CD8-positive, alpha-beta memory T cell (primary cell): Measurements from ENCODE around the gene DHPS. TPM values are rescaled to one million over a fixed set of nuclear protein-coding genes. Genes with fewer than 3 reads are reported as not detected.

Source experiments
- CTCF ChIA-PET: fragments of 350-600 bp; sonication (Branson Sonifier 250); formaldehyde crosslinking; loops from one replicate; lab custom pipeline; 2021; ENCODE audit warnings: antibody characterized with exemption; lab: Charles Lee
- POLR2A ChIA-PET: fragments of 350-600 bp; sonication (Branson Sonifier 250); formaldehyde crosslinking; loops from one replicate; lab custom pipeline; 2021; ENCODE audit warnings: antibody characterized with exemption; lab: Charles Lee
- DNase-seq, 5 donors: peaks; one replicate each; pipeline versions ENCODE4 v3.0.0 to v3.0.0-alpha.2; 2020 to 2022; ENCODE audit warnings: mixed read lengths in 1 of 5
- H3K27ac ChIP-seq: one replicate; pipeline ENCODE4 v1.7.0; 2013; ENCODE audit warnings: low read depth, mild to moderate bottlenecking, low read length, moderate library complexity
- H3K27me3 ChIP-seq: 2 replicates; pipeline ENCODE4 v1.7.0; 2013; ENCODE audit warnings: low read length, mild to moderate bottlenecking; ENCODE audit not compliant: insufficient read depth, poor library complexity, severe bottlenecking
- H3K36me3 ChIP-seq: 2 replicates; pipeline ENCODE4 v1.7.0; 2013; ENCODE audit warnings: mild to moderate bottlenecking, low read length, moderate library complexity; ENCODE audit not compliant: insufficient read depth
- H3K4me1 ChIP-seq: 2 replicates; pipeline ENCODE4 v1.7.0; 2013; ENCODE audit warnings: mild to moderate bottlenecking, low read length, moderate library complexity; ENCODE audit not compliant: insufficient read depth
- H3K4me3 ChIP-seq: 2 replicates; pipeline ENCODE4 v1.7.0; 2013; ENCODE audit warnings: mild to moderate bottlenecking, low read length
- H3K9me3 ChIP-seq: 2 replicates; pipeline ENCODE4 v1.7.0; 2013; ENCODE audit warnings: mild to moderate bottlenecking, low read length
- H3K27ac Mint-ChIP-seq, 8 donors: one replicate each; pipeline ENCODE4 v1.8.0; 2020 to 2021; ENCODE audit warnings: mixed read lengths in 8 of 8, mild to moderate bottlenecking in 6 of 8, inconsistent platforms in 3 of 8, moderate library complexity in 3 of 8
- H3K27me3 Mint-ChIP-seq, 2 donors: one replicate each; pipeline ENCODE4 v1.8.0; 2020 to 2021; ENCODE audit warnings: mixed read lengths in 2 of 2, mild to moderate bottlenecking in 1 of 2, moderate library complexity in 1 of 2
- H3K36me3 Mint-ChIP-seq, 3 donors: one replicate each; pipeline ENCODE4 v1.8.0; 2020 to 2021; ENCODE audit warnings: mixed read lengths in 3 of 3, inconsistent platforms in 1 of 3, mild to moderate bottlenecking in 1 of 3
- H3K4me1 Mint-ChIP-seq, 3 donors: one replicate each; pipeline ENCODE4 v1.8.0; 2020 to 2021; ENCODE audit warnings: mixed read lengths in 3 of 3, inconsistent platforms in 1 of 3, mild to moderate bottlenecking in 1 of 3
- H3K4me3 Mint-ChIP-seq, 7 donors: one replicate each; pipeline ENCODE4 v1.8.0; 2020 to 2021; ENCODE audit warnings: mixed read lengths in 7 of 7, mild to moderate bottlenecking in 6 of 7, moderate library complexity in 4 of 7, inconsistent platforms in 2 of 7
- H3K9me3 Mint-ChIP-seq, 5 donors: one replicate each; pipeline ENCODE4 v1.8.0; 2020 to 2022; ENCODE audit warnings: mixed read lengths in 5 of 5, mild to moderate bottlenecking in 3 of 5, moderate library complexity in 2 of 5, inconsistent platforms in 1 of 5
- polyA plus RNA-seq: library from polyadenylated mRNA; unstranded; fragments of 300-500 nt; fragmentation: Illumina TruSeq; gene quantifications from one replicate; pipeline ENCODE4 v1.2.3, GENCODE V29; 2021
- total RNA-seq, 2 experiments: library from RNA; stranded (reverse); gene quantifications; one replicate each; pipeline ENCODE4 v1.2.3, GENCODE V29; 2021

DHPS gene
- total and polyA plus RNA-seq, 3 experiments from 2014 or later, result 91.8 to 116 (median 113) TPM

GRCh38 chr19:12672744-12673143, 8.9 kb downstream of the DHPS start:
- no peaks in the 10 kb centered on the region for H3K9me3 Mint-ChIP-seq
- H3K27me3 Mint-ChIP-seq, result no peaks in the 10 kb centered on the region
- POLR2A ChIA-PET, result interaction anchor here (0.9 kb wide), 1 partner anchor 12 kb away, joined by 3 read pairs; no protein-coding TSS in a partner anchor
- peaks cover 4 to 68% (median 11%) of the 10 kb centered on the region in 3 donors for H3K36me3 Mint-ChIP-seq
- DNase-seq, result no peak
- no peak overlapping the region for H3K4me3 Mint-ChIP-seq
- H3K27ac ChIP-seq, result no peak overlapping the region
- no peaks in the 10 kb centered on the region for H3K27me3 ChIP-seq
- peaks cover 30% of the 10 kb centered on the region for H3K4me1 ChIP-seq
- H3K36me3 ChIP-seq, result peaks cover 34% of the 10 kb centered on the region
- H3K4me3 ChIP-seq, result no peak overlapping the region
- no peaks in the 10 kb centered on the region for H3K9me3 ChIP-seq
- H3K4me1 Mint-ChIP-seq, result peaks cover 37 to 49% (median 38%) of the 10 kb centered on the region in 3 donors
- CTCF ChIA-PET, result interaction anchor here (0.6 to 4.3 kb wide), 12 partner anchors 8 to 109 kb away, joined by 3 to 19 read pairs (median 5); partner anchors contain the start of genes DHPS and GET3
- H3K27ac Mint-ChIP-seq, result peak overlapping the region in 2 of 8 donors; percentile 51 to 58

GRCh38 chr19:12670159-12670928, 11.3 kb downstream of the DHPS start:
- no peaks in the 10 kb centered on the region for H3K9me3 Mint-ChIP-seq
- peak overlapping the region; percentile 87 to 99 (median 95) for H3K4me3 Mint-ChIP-seq
- H3K4me1 Mint-ChIP-seq, result peaks cover 45 to 56% (median 46%) of the 10 kb centered on the region in 3 donors
- H3K27me3 Mint-ChIP-seq, result no peaks in the 10 kb centered on the region
- no peaks in the 10 kb centered on the region for H3K9me3 ChIP-seq
- H3K4me3 ChIP-seq, result peak overlapping the region; percentile 71
- peak overlapping the region; percentile 86 for H3K27ac ChIP-seq
- peaks cover 34% of the 10 kb centered on the region for H3K4me1 ChIP-seq
- peaks cover 12% of the 10 kb centered on the region for H3K36me3 ChIP-seq
- peak overlapping the region; percentile 42 to 100 (median 100) for H3K27ac Mint-ChIP-seq
- no peak for DNase-seq
- ChIA-PET POLR2A (interaction anchor here (0.9 to 2.2 kb wide), 4 partner anchors 26 to 136 kb away, joined by 3 to 12 read pairs (median 4); partner anchors contain the start of genes FBXW9, RNASEH2A, ZNF490 and ZNF791), CTCF (interaction anchor here (0.7 to 4.3 kb wide), 8 partner anchors 11 to 110 kb away, joined by 3 to 19 read pairs (median 6); partner anchors contain the start of gene DHPS)
- no peaks in the 10 kb centered on the region for H3K27me3 ChIP-seq
- peaks cover 4 to 54% (median 6%) of the 10 kb centered on the region in 3 donors for H3K36me3 Mint-ChIP-seq

- Histone ChIP-seq H3K27me3 (no peaks in the 10 kb centered on the region), H3K36me3 (peaks cover 9% of the 10 kb centered on the region), H3K27ac (peak overlapping the region; percentile 86), H3K4me3 (peak overlapping the region; percentile 71), H3K9me3 (no peaks in the 10 kb centered on the region), H3K4me1 (peaks cover 42% of the 10 kb centered on the region)
- ChIA-PET CTCF (interaction anchor here (0.6 to 2.5 kb wide), 8 partner anchors 9 to 127 kb away, joined by 3 to 8 read pairs (median 3); partner anchors contain the start of gene DHPS), POLR2A (interaction anchor here (0.5 to 2.2 kb wide), 12 partner anchors 12 to 1089 kb away, joined by 3 to 12 read pairs (median 3); partner anchors contain the start of genes DHPS, FBXW9, GCDH and JUNB)
- peak overlapping the region; percentile 87 to 99 (median 95) for H3K4me3 Mint-ChIP-seq
- H3K27me3 Mint-ChIP-seq, result no peaks in the 10 kb centered on the region
- H3K36me3 Mint-ChIP-seq, result peaks cover 4 to 55% (median 5%) of the 10 kb centered on the region in 3 donors
- DNase-seq, result peak; percentile 63 to 84 (median 74)
- peaks cover 50 to 64% (median 52%) of the 10 kb centered on the region in 3 donors for H3K4me1 Mint-ChIP-seq
- peak overlapping the region; percentile 99 to 100 (median 100) for H3K27ac Mint-ChIP-seq
- no peaks in the 10 kb centered on the region for H3K9me3 Mint-ChIP-seq
Measured at GRCh38 chr19:12669270-12670158, 12.2 kb downstream of the DHPS start.

GRCh38 chr19:12668932-12669269, 12.8 kb downstream of the DHPS start:
- Histone ChIP-seq H3K9me3 (no peaks in the 10 kb centered on the region), H3K4me1 (peaks cover 43% of the 10 kb centered on the region), H3K36me3 (peaks cover 3% of the 10 kb centered on the region), H3K27me3 (no peaks in the 10 kb centered on the region), H3K27ac (peak overlapping the region; percentile 86), H3K4me3 (peak overlapping the region; percentile 71)
- Mint-ChIP-seq H3K9me3 (no peaks in the 10 kb centered on the region), H3K27ac (peak overlapping the region; percentile 99 to 100 (median 100)), H3K4me1 (peaks cover 48 to 64% (median 52%) of the 10 kb centered on the region in 3 donors), H3K27me3 (no peaks in the 10 kb centered on the region), H3K4me3 (peak overlapping the region; percentile 87 to 99 (median 95)), H3K36me3 (peaks cover 2 to 54% (median 4%) of the 10 kb centered on the region in 3 donors)
- ChIA-PET POLR2A (interaction anchor here (0.5 to 2.2 kb wide), 10 partner anchors 13 to 1904 kb away, joined by 3 to 12 read pairs (median 3); partner anchors contain the start of genes DHPS, GCDH, RNASEH2A and TRIR), CTCF (interaction anchor here (0.6 to 2.5 kb wide), 8 partner anchors 10 to 179 kb away, joined by 3 to 8 read pairs (median 3); partner anchors contain the start of gene DHPS)
- DNase-seq, result peak; percentile 64 to 82 (median 68)

- no peak for DNase-seq
- Mint-ChIP-seq H3K36me3 (peaks cover 2 to 54% (median 4%) of the 10 kb centered on the region in 3 donors), H3K27ac (peak overlapping the region; percentile 99 to 100 (median 100)), H3K9me3 (no peaks in the 10 kb centered on the region), H3K4me1 (peaks cover 48 to 64% (median 52%) of the 10 kb centered on the region in 3 donors), H3K27me3 (no peaks in the 10 kb centered on the region), H3K4me3 (peak overlapping the region; percentile 87 to 99 (median 95))
- H3K36me3 ChIP-seq, result no peaks in the 10 kb centered on the region
- H3K27ac ChIP-seq, result peak overlapping the region; percentile 86
- peaks cover 43% of the 10 kb centered on the region for H3K4me1 ChIP-seq
- peak overlapping the region; percentile 71 for H3K4me3 ChIP-seq
- POLR2A ChIA-PET, result interaction anchor here (0.5 to 2.2 kb wide), 4 partner anchors 54 to 1903 kb away, joined by 3 to 12 read pairs (median 3); partner anchors contain the start of genes TRIR, ZNF490 and ZNF791
- H3K27me3 ChIP-seq, result no peaks in the 10 kb centered on the region
- CTCF ChIA-PET, result interaction anchor here (0.9 to 5.7 kb wide), 6 partner anchors 10 to 179 kb away, joined by 3 to 32 read pairs (median 3); partner anchors contain the start of gene DHPS
- H3K9me3 ChIP-seq, result no peaks in the 10 kb centered on the region
Measured at GRCh38 chr19:12668346-12668745, 13.3 kb downstream of the DHPS start.

GRCh38 chr19:12667731-12668302, 13.9 kb downstream of the DHPS start:
- Mint-ChIP-seq H3K4me1 (peaks cover 48 to 64% (median 52%) of the 10 kb centered on the region in 3 donors), H3K9me3 (no peaks in the 10 kb centered on the region), H3K27ac (peak overlapping the region; percentile 47 to 100 (median 100)), H3K36me3 (peaks cover 4 to 58% (median 5%) of the 10 kb centered on the region in 3 donors), H3K27me3 (no peaks in the 10 kb centered on the region), H3K4me3 (peak overlapping the region; percentile 87 to 99 (median 95))
- no peaks in the 10 kb centered on the region for H3K36me3 ChIP-seq
- H3K4me1 ChIP-seq, result peaks cover 43% of the 10 kb centered on the region
- no peak overlapping the region for H3K4me3 ChIP-seq
- CTCF ChIA-PET, result interaction anchor here (1.0 to 5.7 kb wide), 3 partner anchors 10 to 128 kb away, joined by 3 to 32 read pairs (median 8); partner anchors contain the start of gene DHPS
- no peak for DNase-seq
- POLR2A ChIA-PET, result interaction anchor here (1.4 to 2.2 kb wide), 2 partner anchors 57 to 67 kb away, joined by 3 to 12 read pairs; partner anchors contain the start of genes TRIR, ZNF490 and ZNF791
- H3K27me3 ChIP-seq, result no peaks in the 10 kb centered on the region
- H3K27ac ChIP-seq, result no peak overlapping the region
- no peaks in the 10 kb centered on the region for H3K9me3 ChIP-seq
